NCI-H526 (cell line): ENCODE results near the gene HSPB6.
A peak's percentile ranks its signal among the peaks of the same experiment; 100 is the strongest.

Source experiments
- DNase-seq, 2 experiments: peaks; one replicate each; lab custom pipeline; 2025; lab: John Stamatoyannopoulos, UW

Gene HSPB6

DNA sequence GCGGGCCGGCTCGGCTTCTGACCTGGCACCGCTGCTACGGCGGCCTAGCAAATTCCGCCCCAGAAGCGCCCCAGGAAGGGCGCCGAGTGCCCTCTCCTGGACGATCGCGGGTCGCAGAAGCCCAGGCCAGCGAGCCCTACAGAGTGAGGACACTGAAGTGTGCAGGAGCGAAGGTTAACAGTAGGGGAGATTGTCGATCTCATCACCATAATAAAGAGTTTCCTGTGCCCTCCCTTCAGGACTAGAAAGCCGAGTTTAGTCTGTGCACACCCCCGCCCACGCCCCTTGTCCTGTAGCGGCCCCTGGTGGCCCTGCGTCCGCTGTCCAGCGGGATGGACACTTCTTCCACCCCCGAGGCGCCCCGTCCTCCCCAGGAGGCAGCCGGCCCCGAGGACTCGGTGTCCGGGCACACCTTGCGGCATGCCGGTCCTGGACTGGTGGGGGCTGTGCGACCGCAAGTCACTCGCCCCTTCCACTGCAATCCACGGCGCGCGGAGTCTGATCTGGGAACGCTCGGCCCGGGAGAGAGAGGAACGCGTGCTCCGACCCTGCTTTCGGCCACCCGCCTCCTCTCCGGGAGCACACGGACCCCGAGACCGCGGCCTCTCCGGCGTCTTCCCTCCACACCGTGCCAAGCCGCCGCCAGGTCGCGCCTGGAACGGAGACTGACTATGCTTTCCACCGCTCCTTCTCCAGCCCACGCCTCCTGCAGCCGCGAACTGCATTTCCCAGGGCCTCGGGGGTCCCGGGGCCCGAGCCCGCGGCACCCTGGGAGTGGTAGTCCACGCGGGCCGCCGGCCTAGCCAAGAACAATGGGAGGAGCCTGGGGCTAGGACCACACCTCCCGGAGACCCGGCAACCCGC, 39.8 kb downstream of the HSPB6 start:
- peak; percentile 76 to 92 for DNase-seq

- DNase-seq = peak; percentile 71 to 87
These were observed 40.6 kb downstream of the HSPB6 start for GRCh38 chr19:35715981-35716800.

- DNase-seq = no peak
These were observed 41.4 kb downstream of the HSPB6 start for GRCh38 chr19:35715355-35715809.

GRCh38 chr19:35714601-35715354, 42.1 kb downstream of the HSPB6 start:
- DNase-seq = peak in 1 of 2 experiments; percentile 21

DNA sequence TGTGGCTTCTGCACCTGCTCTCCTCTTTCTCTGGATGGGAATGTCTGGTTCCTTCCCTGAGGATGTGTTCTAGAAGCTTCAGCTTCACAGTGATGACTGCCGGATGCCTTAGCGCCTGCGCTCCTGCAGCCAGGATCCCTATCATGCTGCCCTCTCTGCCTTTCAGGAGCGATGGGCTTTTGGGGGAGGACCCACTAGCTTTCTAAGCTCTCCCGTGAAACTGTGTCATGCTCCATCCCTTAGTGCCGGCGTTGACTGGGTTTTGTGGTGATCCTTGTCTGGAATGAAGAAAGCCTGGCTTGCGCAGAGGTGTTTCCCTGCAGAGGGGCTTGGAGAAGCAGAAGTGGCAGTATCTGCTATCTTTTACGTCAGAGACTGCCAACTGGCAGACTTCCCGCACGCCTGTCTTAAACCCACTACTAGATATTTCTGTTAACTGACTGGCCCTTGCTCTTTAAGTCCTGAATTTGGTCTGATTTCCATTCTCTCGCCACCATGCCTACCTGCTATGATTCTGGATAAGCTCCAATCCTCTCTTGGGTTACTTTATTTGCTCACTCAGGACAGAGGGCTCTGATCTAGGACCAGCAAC, 42.8 kb downstream of the HSPB6 start:
- DNase-seq = no peak

DNA sequence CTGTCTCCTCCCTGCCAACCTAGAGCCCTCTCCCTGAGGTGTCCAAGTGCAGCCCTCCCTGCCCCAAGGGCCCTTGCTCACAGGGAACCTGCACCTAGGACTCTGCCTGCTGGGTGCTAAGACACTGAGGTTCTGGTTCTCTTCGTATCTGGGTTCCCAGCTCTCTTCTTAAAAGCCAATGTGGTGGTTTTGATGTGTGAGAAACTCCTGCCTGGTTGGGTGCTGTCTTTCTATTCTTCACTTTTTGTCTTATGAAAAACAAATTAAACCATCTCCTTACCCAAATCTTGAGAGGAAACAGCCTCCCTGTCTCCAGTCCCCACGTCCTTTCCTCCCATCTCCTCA, 43.4 kb downstream of the HSPB6 start:
- DNase-seq = no peak

DNA sequence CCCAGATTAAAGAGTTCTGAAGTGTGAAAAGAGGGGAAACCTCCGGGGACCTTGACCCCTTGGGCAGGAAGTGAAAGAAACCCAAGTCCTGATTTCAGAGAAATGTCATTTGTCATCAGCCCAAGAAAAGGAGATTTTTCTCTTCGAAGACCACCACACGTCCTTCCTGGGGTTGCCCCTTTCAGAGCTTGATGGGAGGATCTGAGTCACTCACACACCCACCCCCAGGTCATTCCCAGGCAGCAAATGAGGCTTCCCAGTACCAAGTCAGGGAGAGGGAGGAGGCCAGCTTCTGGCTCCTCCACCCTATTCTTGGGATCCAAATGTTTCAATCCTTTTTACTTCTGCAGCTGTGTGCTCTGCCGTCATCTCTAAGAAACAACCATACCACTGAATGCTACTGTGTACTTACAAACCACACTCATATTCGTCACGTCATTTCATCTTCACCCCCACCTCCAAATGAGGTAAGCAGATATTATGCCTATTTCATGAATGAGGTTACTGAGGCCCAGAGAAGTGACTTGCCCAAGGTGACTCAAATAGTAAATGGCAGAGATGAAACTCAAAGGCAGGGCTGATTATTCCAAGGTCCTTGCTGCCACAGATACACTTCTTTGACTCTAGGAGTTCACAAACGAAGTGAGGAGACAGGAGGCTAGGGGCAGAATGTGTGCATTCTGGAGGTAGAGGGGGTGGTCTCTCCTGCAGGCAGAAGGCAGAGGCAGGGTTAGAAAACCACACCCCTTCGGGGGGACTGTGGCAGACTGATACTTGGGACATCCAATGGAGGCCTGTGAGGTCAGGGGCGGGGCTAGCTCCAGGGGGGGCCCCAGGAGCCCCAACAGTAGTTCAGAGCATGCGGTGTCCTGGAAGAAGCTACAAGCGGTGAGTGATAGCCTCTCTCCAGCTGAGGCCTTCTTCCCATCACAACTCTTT, 44.0 kb downstream of the HSPB6 start:
- DNase-seq = no peak

DNA sequence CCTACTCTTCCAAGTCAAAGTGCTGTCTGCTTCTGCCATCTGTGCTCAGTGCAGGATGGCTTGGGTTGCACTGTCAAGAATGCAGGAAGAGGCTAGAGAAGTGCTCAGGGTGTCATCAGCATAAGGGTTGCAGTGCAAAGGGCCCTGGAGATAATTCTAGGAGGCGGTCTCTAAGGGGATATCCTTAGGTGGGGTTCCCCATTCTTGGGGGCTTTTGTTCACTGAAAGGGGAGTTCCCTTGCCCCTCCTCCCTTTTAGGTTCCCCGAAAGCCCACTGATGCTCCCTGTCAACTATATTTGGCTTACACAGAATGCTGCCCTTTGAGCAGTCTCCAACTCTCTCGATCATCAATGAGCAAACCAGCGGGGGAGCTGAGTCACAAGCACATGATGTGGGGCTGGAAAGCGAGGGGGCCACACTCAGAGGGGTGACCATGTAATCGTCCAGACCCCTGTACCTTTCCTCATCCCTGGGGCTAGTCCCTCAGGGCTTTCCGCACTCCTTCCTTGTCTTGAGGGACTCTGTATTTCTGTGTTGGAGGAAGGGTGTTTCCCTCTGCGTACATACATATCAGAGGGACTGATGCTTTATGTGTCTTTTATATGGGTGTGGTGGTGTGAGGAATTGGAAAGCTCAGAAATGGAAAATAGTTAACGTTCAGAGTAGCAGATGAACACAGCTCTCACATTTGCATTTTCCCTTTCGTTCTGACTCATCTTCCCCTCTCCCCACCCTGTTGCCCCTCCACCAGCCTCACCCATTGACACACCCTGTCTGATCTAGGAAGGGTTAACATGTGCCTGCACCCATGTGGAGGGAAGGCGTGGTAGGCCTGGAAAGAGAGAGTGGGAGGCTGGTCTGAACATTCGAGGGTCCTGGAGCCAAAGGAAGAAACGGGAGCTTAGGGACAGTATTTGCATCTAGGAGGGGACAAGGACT, 45.8 kb downstream of the HSPB6 start:
- no peak for DNase-seq

DNA sequence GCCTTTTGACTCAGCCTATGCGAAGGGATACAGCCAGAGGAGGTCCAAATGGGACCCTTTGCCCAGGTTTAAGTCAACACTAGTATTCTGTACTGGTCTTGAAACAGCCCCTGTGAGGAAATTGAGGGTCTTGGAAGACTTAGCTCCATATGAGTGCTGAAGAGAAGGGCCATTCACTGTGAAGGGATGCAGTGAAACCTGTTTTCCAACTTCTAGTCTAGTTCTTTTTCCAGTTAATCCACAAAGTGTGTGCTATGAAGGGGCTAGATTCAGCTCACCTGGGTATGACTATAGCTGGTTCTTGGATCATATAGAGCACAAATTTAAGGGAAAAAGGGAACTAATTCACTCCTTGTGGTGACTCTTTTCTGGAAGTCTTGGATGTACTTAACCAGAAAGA, 48.4 kb downstream of the HSPB6 start:
- DNase-seq = no peak
